Activated naive CD8-positive, alpha-beta T cell treated with anti-CD3 and anti-CD28 coated beads, Interleukin-2, amount 10 ng/mL, durations not matched to agents 7 days and 5 days (primary cell): ENCODE measurements around the gene PGRMC2. TPM values are rescaled to one million over a fixed set of nuclear protein-coding genes. Genes with fewer than 3 reads are reported as not detected.
"Not testable (repeated sequence)": the region's sequence is repeated elsewhere in the genome, so short reads cannot be mapped to it uniquely, and the experiment has no call there.

ENCODE experiments used
- ATAC-seq: fragments of 150-1000 bp; cut with Tn5 transposase; one replicate; pipeline ENCODE4 v1.10.0; 2021; ENCODE audit warnings: low read depth, moderate library complexity
- POLR2A ChIA-PET: fragments of 350-600 bp; sonication (Branson Sonifier 250); formaldehyde crosslinking; loops from one replicate; lab custom pipeline; 2021; ENCODE audit warnings: antibody characterized with exemption; lab: Charles Lee
- DNase-seq: peaks from one replicate; pipeline ENCODE4 v3.0.0; 2021
- H3K27ac Mint-ChIP-seq: one replicate; pipeline ENCODE4 v1.8.0; 2022; ENCODE audit warnings: mild to moderate bottlenecking, mixed read lengths
- H3K27me3 Mint-ChIP-seq: one replicate; pipeline ENCODE4 v1.8.0; 2022; ENCODE audit warnings: mild to moderate bottlenecking, moderate library complexity, mixed read lengths
- H3K36me3 Mint-ChIP-seq: one replicate; pipeline ENCODE4 v1.8.0; 2021; ENCODE audit warnings: mild to moderate bottlenecking, mixed read lengths
- H3K4me1 Mint-ChIP-seq: one replicate; pipeline ENCODE4 v1.8.0; 2021; ENCODE audit warnings: mixed read lengths
- H3K4me3 Mint-ChIP-seq: one replicate; pipeline ENCODE4 v1.8.0; 2022; ENCODE audit warnings: mild to moderate bottlenecking, moderate library complexity, mixed read lengths
- H3K9me3 Mint-ChIP-seq: one replicate; pipeline ENCODE4 v1.8.0; 2021; ENCODE audit warnings: mixed read lengths
- total RNA-seq, 2 experiments: library from RNA; stranded (reverse); gene quantifications; one replicate each; pipeline ENCODE4 v1.2.3, GENCODE V29; 2021

Gene PGRMC2
- total RNA-seq, 2 experiments from 2014 or later = 44.5 to 47.1 TPM

DNA sequence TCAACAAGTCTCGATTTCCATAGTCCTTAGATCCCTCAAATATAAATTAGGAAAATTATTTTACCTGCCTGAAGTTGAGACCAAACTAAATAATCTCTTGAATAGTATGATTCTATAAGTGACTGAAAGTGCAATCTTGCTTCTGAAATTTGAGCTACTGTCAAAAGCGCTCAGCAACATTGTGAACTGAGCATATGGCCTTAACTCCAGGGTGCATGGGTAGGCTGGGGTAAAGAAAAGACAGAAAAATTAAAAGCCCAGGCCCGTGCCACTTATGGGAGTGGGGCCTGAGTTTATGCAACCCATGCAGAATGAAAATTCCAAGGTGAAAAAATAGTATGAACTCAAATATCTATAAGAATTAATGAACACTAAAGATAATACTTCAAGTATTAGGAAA lies 9.8 kb downstream of the PGRMC2 start:
- DNase-seq = no peak
- Mint-ChIP-seq H3K27ac (no peak overlapping the region), H3K9me3 (no peaks in the 10 kb centered on the region), H3K36me3 (peaks cover 26% of the 10 kb centered on the region), H3K4me3 (no peak overlapping the region), H3K4me1 (peaks cover 15% of the 10 kb centered on the region), H3K27me3 (no peaks in the 10 kb centered on the region)
- ATAC-seq = no peak
- POLR2A ChIA-PET = no interaction called here

DNA sequence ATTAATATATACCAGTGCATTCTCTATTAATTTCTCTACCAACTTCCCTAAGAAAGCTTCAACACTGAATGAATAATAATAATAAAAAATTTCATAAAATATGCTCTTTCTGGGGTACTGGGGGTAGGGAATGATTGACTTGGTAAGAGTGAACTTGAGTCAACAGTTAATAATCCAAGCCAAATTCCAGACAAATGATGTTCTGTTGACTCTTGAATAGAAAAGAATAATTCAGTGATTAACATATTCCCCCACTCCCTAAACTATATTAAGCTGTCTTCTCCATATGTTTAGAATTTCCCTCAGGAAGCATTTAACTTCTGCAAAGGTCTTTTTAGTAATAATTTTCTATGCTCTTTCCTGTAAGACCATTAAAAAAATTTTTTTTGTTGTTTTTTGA lies 12.3 kb downstream of the PGRMC2 start:
- Mint-ChIP-seq H3K36me3 (peaks cover 27% of the 10 kb centered on the region), H3K27ac (no peak overlapping the region), H3K4me1 (peaks cover 6% of the 10 kb centered on the region), H3K4me3 (no peak overlapping the region), H3K9me3 (no peaks in the 10 kb centered on the region), H3K27me3 (no peaks in the 10 kb centered on the region)
- POLR2A ChIA-PET = no interaction called here
- ATAC-seq (no peak), DNase-seq (no peak)

DNA sequence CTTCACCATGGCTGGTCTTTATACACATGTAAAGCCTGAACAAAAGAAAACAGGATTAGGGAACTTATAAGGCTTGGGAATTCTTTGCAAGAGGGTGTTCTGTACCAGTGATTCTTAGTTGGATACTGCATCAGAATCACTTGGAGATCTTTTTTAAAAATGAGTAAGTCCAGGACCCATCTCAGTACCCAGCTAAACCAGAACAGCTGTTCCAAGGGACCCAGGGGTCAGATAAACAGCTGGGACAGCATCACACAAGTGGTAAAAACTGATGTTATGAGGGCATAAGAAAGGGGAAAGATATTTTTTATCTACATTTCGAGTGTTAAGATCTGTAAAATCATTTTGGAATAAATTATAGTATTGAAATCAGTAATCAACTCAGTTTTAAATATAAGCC lies 16.1 kb downstream of the PGRMC2 start:
- no peak overlapping the region for H3K27ac Mint-ChIP-seq
- no peaks in the 10 kb centered on the region for H3K4me1 Mint-ChIP-seq
- no peak for DNase-seq
- peaks cover 14% of the 10 kb centered on the region for H3K36me3 Mint-ChIP-seq
- H3K4me3 Mint-ChIP-seq = no peak overlapping the region
- H3K27me3 Mint-ChIP-seq = peaks cover 2% of the 10 kb centered on the region
- no peak for ATAC-seq
- peaks cover 2% of the 10 kb centered on the region for H3K9me3 Mint-ChIP-seq
- POLR2A ChIA-PET = no interaction called here

DNA sequence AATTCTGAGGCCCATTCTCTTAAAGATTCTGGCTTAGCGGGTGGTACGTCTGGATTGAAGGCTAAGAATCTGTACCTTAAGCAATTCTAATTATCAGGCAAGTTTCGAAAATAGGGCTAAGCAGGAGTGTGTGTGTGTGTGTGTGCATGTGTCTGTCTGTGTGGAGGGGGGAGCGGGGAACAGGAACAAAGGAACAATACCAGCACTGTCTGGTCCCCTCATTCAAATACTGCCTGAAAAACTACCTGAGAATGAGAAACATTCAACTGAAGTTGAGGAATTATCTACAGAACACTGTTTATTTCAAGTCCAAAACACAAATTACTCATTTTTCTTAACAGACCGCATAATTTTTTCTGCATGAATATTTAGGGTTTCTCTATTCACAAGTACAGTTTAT lies 18.6 kb downstream of the PGRMC2 start:
- H3K4me3 Mint-ChIP-seq = no peak overlapping the region
- no peak overlapping the region for H3K27ac Mint-ChIP-seq
- ATAC-seq = no peak
- peaks cover 12% of the 10 kb centered on the region for H3K36me3 Mint-ChIP-seq
- no peaks in the 10 kb centered on the region for H3K4me1 Mint-ChIP-seq
- H3K9me3 Mint-ChIP-seq = peaks cover 9% of the 10 kb centered on the region
- peaks cover 2% of the 10 kb centered on the region for H3K27me3 Mint-ChIP-seq
- POLR2A ChIA-PET = no interaction called here
- DNase-seq = no peak

DNA sequence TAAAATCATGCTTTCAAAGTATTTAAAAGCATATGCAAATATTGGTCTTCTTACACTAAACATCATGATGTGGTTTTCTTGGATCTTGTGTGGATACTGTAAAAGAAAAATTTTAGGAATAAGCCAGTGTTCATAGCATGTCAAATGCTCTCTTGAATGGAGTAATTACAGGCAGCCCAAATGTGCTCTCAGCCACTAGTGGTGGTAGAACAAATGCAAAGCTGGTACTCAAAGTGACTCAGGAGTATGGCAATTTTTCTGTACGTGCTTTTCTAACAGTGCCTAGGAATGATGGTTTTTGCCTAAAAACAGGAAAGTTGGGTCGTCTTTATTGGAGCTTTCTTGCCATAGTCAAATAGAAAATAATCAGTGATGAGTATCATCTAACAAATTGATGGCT lies 19.9 kb downstream of the PGRMC2 start:
- POLR2A ChIA-PET = no interaction called here
- Mint-ChIP-seq H3K4me3 (no peak overlapping the region), H3K36me3 (peaks cover 11% of the 10 kb centered on the region), H3K4me1 (no peaks in the 10 kb centered on the region), H3K9me3 (peaks cover 13% of the 10 kb centered on the region), H3K27ac (no peak overlapping the region), H3K27me3 (peaks cover 2% of the 10 kb centered on the region)
- no peak for DNase-seq
- ATAC-seq = no peak

DNA sequence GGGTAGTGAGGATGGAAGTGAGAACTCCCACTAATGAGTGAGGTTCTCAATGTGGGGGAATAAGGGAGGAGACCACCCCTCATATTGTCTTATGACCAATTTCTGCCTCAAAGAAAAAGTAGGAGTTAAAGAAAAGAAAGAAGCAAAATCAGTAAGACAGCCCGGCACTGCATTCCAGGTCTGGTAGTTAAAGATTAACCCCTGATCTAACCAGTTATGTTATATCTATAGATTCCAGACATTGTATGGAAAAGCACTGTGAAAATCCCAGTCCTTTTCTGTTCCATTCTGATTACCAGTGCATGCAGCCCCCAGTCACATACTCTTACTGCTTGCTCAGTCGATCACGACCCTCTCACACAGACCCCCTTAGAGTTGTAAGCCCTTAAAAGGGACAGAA lies 20.4 kb downstream of the PGRMC2 start:
- POLR2A ChIA-PET, H3K4me3 Mint-ChIP-seq, DNase-seq, H3K27ac Mint-ChIP-seq, ATAC-seq, H3K27me3 Mint-ChIP-seq, H3K4me1 Mint-ChIP-seq, H3K36me3 Mint-ChIP-seq: not testable (repeated sequence)
- H3K9me3 Mint-ChIP-seq = peaks cover 13% of the 10 kb centered on the region

DNA sequence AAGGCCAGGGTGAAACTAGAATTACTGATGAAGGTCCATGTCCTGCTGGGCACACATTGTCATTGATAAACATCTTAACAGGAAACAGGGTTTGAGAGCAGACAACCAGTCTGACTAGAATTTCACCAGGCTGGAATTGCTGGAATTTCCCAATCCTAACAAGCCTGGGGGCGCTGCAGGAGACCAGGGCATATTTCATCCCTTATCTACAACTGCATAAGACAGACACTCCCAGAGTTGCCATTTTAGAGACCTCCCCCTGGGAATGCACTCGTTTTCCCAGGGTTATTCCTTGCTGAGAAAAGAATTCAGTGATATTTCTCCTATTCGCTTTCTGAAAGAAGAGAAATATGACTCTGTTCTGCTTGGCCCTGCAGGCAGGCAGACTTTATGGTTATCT lies 22.1 kb downstream of the PGRMC2 start:
- peaks cover 13% of the 10 kb centered on the region for H3K9me3 Mint-ChIP-seq
- H3K36me3 Mint-ChIP-seq, H3K27me3 Mint-ChIP-seq, H3K4me3 Mint-ChIP-seq, ATAC-seq, POLR2A ChIA-PET, H3K4me1 Mint-ChIP-seq, DNase-seq, H3K27ac Mint-ChIP-seq: not testable (repeated sequence)

DNA sequence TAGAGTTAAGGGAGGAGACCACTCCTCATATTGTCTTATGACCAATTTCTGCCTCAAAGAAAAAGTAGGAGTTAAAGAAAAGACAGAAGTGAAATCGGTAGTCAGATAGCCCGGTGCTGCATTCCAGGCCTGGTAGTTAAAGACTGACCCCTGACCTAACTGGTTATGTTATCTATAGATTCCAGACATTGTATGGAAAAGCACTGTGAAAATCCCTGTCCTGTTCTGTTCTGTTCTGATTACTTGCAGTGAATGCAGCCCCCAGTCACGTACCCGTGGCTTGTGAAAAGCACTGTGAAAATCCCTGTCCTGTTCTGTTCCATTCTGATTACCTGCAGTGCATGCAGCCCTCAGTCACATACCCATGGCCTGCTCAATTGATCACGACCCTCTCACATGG lies 27.7 kb downstream of the PGRMC2 start:
- ATAC-seq, H3K4me3 Mint-ChIP-seq, H3K9me3 Mint-ChIP-seq, H3K27me3 Mint-ChIP-seq, POLR2A ChIA-PET, H3K4me1 Mint-ChIP-seq, H3K27ac Mint-ChIP-seq, H3K36me3 Mint-ChIP-seq, DNase-seq: not testable (repeated sequence)

DNA sequence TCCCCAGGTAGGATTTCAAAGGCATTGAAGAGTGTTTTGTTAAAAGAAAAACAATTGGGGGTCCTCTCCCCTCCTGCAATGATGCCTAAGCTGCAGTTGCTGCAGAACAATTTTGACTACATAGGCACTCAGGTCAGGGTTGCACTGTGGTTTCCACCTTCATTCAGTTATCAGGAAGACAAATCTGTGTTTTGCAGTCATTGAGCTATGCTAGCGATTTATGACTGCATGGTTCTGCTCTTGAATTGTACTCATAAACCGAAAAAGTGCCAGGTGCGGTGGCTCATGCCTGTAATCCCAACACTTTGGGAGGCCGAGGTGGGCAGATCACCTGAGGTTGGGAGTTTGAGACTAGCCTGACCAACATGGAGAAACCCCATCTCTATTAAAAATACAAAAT lies 29.4 kb downstream of the PGRMC2 start:
- POLR2A ChIA-PET, ATAC-seq, H3K27me3 Mint-ChIP-seq, H3K9me3 Mint-ChIP-seq, H3K4me1 Mint-ChIP-seq, H3K36me3 Mint-ChIP-seq, DNase-seq, H3K27ac Mint-ChIP-seq, H3K4me3 Mint-ChIP-seq: not testable (repeated sequence)

DNA sequence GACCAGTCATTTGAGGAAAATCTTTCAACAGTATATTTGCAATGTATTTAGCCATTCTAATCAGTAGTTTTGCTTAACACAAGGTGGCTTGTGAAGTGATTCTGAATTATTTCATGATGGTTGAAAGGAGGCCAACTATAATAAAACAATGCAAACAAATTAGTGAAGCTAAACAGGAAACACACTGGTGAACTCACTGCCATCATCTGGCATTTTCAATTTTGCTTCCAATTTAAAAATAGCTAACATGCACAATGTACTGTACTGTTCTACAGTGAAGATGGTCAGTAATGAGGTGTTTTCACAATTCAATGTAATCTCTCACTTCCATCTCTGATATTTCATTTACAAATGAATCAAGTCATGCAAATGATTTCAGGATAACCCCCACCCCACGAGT lies 31.1 kb downstream of the PGRMC2 start:
- H3K27me3 Mint-ChIP-seq = peaks cover 2% of the 10 kb centered on the region
- DNase-seq (no peak), ATAC-seq (no peak)
- no peak overlapping the region for H3K27ac Mint-ChIP-seq
- POLR2A ChIA-PET = no interaction called here
- H3K9me3 Mint-ChIP-seq = no peaks in the 10 kb centered on the region
- H3K36me3 Mint-ChIP-seq = no peaks in the 10 kb centered on the region
- H3K4me1 Mint-ChIP-seq = no peaks in the 10 kb centered on the region
- no peak overlapping the region for H3K4me3 Mint-ChIP-seq

DNA sequence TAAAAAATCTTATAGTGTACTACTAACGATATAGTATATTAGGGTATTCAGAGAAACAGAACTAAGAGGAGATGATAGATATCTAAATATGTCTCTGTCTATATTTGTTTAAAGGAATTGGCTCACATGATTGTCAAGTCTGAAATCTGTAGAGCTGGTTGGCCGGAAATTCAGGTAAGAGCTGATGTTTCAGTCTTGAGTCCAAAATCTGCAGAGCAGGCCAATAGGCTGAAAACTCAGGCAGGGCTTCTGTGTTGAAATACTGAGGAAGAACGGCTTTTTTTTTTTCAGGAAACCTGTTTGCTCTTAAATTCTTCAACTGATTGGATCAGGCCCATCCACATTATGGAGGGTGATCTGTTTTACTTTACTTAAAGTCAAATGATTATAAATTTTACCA lies 31.7 kb downstream of the PGRMC2 start:
- peaks cover 2% of the 10 kb centered on the region for H3K27me3 Mint-ChIP-seq
- DNase-seq (no peak), ATAC-seq (no peak)
- H3K9me3 Mint-ChIP-seq = no peaks in the 10 kb centered on the region
- no peaks in the 10 kb centered on the region for H3K36me3 Mint-ChIP-seq
- POLR2A ChIA-PET = no interaction called here
- no peaks in the 10 kb centered on the region for H3K4me1 Mint-ChIP-seq
- no peak overlapping the region for H3K27ac Mint-ChIP-seq
- no peak overlapping the region for H3K4me3 Mint-ChIP-seq

DNA sequence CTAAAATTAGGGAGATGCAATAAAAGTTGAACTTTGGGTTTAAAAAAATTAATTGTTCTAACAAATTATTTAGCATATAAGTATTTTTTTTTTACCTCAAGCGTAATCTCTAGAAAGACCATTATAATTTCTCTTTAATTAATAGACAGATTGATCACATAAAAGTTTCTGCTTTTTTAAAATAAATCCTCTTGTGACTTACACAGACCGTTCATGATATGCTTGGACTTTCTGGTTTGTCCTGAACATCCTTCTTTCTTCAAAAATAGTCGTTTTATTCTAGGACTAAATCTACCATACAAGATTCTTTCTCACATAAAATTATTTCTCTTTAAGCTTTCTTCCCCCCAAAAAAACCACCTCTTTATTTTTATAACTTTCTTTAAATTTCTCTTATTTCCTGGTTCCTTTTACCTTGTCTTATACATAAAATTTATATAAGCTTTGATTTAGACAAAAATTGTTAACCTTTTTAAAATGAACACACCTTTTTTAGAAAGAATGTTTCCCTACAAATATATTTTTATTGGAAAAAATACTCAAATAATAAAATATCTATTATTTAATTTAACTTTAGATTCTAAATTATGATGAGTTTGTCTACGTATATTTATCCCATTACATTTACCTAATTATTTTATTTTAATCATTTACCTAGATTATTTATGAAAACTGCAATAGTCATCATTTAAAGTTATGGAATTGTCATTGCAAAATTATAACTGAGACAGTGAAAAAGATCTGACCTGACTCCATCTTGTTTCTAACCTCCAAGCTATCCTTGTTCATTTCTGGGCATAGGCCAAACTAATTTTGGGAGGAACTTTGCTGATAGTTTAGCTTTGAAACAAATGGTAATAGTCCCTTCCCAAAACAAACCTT lies 37.6 kb downstream of the PGRMC2 start:
- Mint-ChIP-seq H3K36me3 (no peaks in the 10 kb centered on the region), H3K4me3 (no peak overlapping the region), H3K27me3 (peaks cover 2% of the 10 kb centered on the region), H3K9me3 (peaks cover 13% of the 10 kb centered on the region), H3K4me1 (no peaks in the 10 kb centered on the region), H3K27ac (no peak overlapping the region)
- ATAC-seq (no peak), DNase-seq (no peak)
- POLR2A ChIA-PET = no interaction called here

DNA sequence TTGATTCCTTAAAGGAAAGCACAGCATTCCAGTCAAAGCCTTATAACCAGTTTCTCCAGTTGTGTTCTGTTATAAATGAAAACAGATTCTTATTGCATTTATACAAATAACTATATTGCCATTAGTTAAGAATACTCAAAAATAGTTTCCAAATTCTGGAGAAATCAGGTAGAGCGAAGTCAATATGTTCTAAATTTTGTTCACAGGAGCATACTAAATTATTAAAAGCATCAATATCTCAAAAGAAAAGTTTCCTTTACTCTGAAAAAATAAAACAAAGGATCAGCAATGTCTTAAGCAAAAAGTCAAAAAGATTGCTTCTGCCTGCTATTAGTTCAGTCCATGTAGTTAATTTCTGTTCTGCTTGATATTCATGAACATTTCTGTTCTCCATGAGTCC lies 39.7 kb downstream of the PGRMC2 start:
- Mint-ChIP-seq H3K4me3 (no peak overlapping the region), H3K36me3 (no peaks in the 10 kb centered on the region)
- DNase-seq = no peak

DNA sequence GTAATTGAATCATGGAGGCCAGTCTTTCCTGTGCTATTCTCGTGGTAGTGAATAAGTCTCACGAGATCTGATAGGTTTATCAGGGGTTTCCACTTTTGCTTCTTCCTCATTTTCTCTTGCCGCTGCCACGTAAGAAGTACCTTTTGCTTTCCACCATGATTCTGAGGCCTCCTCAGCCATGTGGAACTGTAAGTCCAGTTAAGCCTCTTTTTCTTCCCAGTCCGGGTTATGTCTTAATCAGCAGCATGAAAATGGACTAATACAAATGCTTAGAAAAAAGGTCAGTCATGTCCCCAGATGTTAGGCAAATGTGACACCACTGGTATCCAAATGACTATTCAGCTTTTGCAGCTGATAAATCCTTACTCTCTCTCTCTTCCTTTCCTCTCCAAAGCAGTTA lies 42.2 kb downstream of the PGRMC2 start:
- H3K4me1 Mint-ChIP-seq, ATAC-seq, H3K27me3 Mint-ChIP-seq, POLR2A ChIA-PET, H3K27ac Mint-ChIP-seq, H3K36me3 Mint-ChIP-seq, DNase-seq, H3K4me3 Mint-ChIP-seq: not testable (repeated sequence)
- peaks cover 12% of the 10 kb centered on the region for H3K9me3 Mint-ChIP-seq

More for the DNA sequence above, 39.7 kb downstream of the PGRMC2 start:
- Mint-ChIP-seq H3K27me3 (no peaks in the 10 kb centered on the region), H3K9me3 (peaks cover 13% of the 10 kb centered on the region), H3K27ac (no peak overlapping the region), H3K4me1 (no peaks in the 10 kb centered on the region)
- ATAC-seq = no peak
- POLR2A ChIA-PET = no interaction called here
